ENCODE data around the gene DACH1.

DNA sequence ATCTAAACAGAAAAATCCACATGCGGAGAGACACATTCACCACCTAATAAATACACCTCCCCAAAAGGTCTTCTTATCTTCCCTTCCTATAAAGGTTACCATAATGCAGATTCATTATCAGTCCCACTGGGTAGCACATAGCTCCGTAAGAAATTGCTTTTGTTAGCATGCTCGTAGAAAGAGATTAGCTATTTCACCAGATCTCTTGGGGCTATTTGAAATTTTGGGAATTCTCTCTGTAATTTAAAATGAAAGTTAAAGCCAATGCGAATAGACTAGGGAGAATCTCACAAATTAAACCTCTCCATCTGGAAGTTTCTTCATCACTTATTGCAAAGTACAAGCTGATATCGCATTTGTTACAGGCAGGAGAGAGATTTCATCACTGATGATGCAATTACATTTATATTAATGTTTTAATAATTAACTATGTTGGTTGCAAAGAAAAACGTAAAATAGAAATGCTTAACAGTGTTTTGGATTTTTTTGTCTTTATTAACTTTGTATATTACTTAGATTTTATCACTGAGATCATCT lies 12.9 kb upstream of the DACH1 start:
- TF ChIP-seq ARNTL (CRISPR knock-in tag; IDR thresholded peaks at IDR 0.05; ENCODE audit: borderline replicate concordance, low read depth) (no peak), ZFP30 (CRISPR knock-in tag; IDR thresholded peaks at IDR 0.05) (no peak), ZC3H10 (CRISPR knock-in tag; IDR thresholded peaks at IDR 0.05) (no peak), ZNF8 (CRISPR knock-in tag; IDR thresholded peaks at IDR 0.05) (no peak), OSR1 (CRISPR knock-in tag; IDR thresholded peaks at IDR 0.05) (no peak), ZNF70 (CRISPR knock-in tag; IDR thresholded peaks at IDR 0.05) (no peak), ZFP3 (CRISPR knock-in tag; IDR thresholded peaks at IDR 0.05) (no peak), RARB (CRISPR knock-in tag; IDR thresholded peaks at IDR 0.05) (no peak), TCF4 (CRISPR knock-in tag; IDR thresholded peaks at IDR 0.05; ENCODE audit: borderline replicate concordance) (no peak)
- TF ChIP-seq, protein P1, sequence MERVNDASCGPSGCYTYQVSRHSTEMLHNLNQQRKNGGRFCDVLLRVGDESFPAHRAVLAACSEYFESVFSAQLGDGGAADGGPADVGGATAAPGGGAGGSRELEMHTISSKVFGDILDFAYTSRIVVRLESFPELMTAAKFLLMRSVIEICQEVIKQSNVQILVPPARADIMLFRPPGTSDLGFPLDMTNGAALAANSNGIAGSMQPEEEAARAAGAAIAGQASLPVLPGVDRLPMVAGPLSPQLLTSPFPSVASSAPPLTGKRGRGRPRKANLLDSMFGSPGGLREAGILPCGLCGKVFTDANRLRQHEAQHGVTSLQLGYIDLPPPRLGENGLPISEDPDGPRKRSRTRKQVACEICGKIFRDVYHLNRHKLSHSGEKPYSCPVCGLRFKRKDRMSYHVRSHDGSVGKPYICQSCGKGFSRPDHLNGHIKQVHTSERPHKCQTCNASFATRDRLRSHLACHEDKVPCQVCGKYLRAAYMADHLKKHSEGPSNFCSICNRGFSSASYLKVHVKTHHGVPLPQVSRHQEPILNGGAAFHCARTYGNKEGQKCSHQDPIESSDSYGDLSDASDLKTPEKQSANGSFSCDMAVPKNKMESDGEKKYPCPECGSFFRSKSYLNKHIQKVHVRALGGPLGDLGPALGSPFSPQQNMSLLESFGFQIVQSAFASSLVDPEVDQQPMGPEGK (CRISPR knock-in tag; IDR thresholded peaks at IDR 0.05; ENCODE audit: borderline replicate concordance): no peak
- TF ChIP-seq, protein P2, sequence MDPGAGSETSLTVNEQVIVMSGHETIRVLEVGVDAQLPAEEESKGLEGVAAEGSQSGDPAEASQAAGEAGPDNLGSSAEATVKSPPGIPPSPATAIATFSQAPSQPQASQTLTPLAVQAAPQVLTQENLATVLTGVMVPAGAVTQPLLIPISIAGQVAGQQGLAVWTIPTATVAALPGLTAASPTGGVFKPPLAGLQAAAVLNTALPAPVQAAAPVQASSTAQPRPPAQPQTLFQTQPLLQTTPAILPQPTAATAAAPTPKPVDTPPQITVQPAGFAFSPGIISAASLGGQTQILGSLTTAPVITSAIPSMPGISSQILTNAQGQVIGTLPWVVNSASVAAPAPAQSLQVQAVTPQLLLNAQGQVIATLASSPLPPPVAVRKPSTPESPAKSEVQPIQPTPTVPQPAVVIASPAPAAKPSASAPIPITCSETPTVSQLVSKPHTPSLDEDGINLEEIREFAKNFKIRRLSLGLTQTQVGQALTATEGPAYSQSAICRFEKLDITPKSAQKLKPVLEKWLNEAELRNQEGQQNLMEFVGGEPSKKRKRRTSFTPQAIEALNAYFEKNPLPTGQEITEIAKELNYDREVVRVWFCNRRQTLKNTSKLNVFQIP (CRISPR knock-in tag; IDR thresholded peaks at IDR 0.05; ENCODE audit: borderline replicate concordance, low read depth): no peak
- TF ChIP-seq, protein P3, sequence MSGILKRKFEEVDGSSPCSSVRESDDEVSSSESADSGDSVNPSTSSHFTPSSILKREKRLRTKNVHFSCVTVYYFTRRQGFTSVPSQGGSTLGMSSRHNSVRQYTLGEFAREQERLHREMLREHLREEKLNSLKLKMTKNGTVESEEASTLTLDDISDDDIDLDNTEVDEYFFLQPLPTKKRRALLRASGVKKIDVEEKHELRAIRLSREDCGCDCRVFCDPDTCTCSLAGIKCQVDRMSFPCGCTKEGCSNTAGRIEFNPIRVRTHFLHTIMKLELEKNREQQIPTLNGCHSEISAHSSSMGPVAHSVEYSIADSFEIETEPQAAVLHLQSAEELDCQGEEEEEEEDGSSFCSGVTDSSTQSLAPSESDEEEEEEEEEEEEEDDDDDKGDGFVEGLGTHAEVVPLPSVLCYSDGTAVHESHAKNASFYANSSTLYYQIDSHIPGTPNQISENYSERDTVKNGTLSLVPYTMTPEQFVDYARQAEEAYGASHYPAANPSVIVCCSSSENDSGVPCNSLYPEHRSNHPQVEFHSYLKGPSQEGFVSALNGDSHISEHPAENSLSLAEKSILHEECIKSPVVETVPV (CRISPR knock-in tag; IDR thresholded peaks at IDR 0.05): no peak

Data from SK-N-SH treated with all-trans-retinoic acid at 6 μM for 48 hours (cell line).